HG02623 (cell line): Measurements from ENCODE around the gene GPRIN2.
"Not testable (repeated sequence)": the region's sequence is repeated elsewhere in the genome, so short reads cannot be mapped to it uniquely, and the experiment has no call there.

Source experiments
- ATAC-seq: cut with Tn5 transposase; IDR thresholded peaks from one replicate; pipeline ENCODE4 v1.9.1; 2021; ENCODE audit warnings: moderate library complexity; ENCODE audit not compliant: unreplicated experiment

GPRIN2 gene

GRCh38 chr10:46556515-46557318 lies at the start of gene GPRIN2:
Gene GPRIN2 (minus strand): TSS chr10:46556658. CDS start chr10:46550736, 5,922 bp downstream.
- no peak for ATAC-seq

GRCh38 chr10:46600516-46600915 lies 44.1 kb upstream of the GPRIN2 start:
- peak; percentile 65 for ATAC-seq

- not testable (repeated sequence) for ATAC-seq
Measured at GRCh38 chr10:46597616-46598246, 41.3 kb upstream of the GPRIN2 start.

- not testable (repeated sequence) for ATAC-seq
Measured at GRCh38 chr10:46596570-46596969, 40.1 kb upstream of the GPRIN2 start.

GRCh38 chr10:46594453-46595063 lies 38.1 kb upstream of the GPRIN2 start:
- not testable (repeated sequence) for ATAC-seq

- not testable (repeated sequence) for ATAC-seq
Measured at GRCh38 chr10:46593307-46593706, 36.8 kb upstream of the GPRIN2 start.

GRCh38 chr10:46591053-46591452 lies 34.6 kb upstream of the GPRIN2 start:
- not testable (repeated sequence) for ATAC-seq

- not testable (repeated sequence) for ATAC-seq
Measured at GRCh38 chr10:46589589-46589988, 33.1 kb upstream of the GPRIN2 start.

- ATAC-seq: not testable (repeated sequence)
Measured at GRCh38 chr10:46588221-46588620, 31.8 kb upstream of the GPRIN2 start.

- ATAC-seq: not testable (repeated sequence)
Measured at GRCh38 chr10:46587546-46587945, 31.1 kb upstream of the GPRIN2 start.

GRCh38 chr10:46585246-46585645 lies 28.8 kb upstream of the GPRIN2 start:
- not testable (repeated sequence) for ATAC-seq

GRCh38 chr10:46584196-46584595 lies 27.7 kb upstream of the GPRIN2 start:
- not testable (repeated sequence) for ATAC-seq

GRCh38 chr10:46582568-46582967 lies 26.1 kb upstream of the GPRIN2 start:
- not testable (repeated sequence) for ATAC-seq

- ATAC-seq: not testable (repeated sequence)
Measured at GRCh38 chr10:46581997-46582396, 25.5 kb upstream of the GPRIN2 start.

GRCh38 chr10:46579378-46579777 lies 22.9 kb upstream of the GPRIN2 start:
- not testable (repeated sequence) for ATAC-seq

- not testable (repeated sequence) for ATAC-seq
Measured at GRCh38 chr10:46578474-46579178, 22.2 kb upstream of the GPRIN2 start, which contains the start of gene SYT15. Gene SYT15 (plus strand): TSS chr10:46579128. CDS start chr10:46579169, 41 bp downstream.

- ATAC-seq: not testable (repeated sequence)
Measured at GRCh38 chr10:46577624-46578473, 21.4 kb upstream of the GPRIN2 start.

GRCh38 chr10:46573884-46574283 lies 17.4 kb upstream of the GPRIN2 start:
- ATAC-seq: not testable (repeated sequence)

GRCh38 chr10:46573314-46573713 lies 16.9 kb upstream of the GPRIN2 start:
- ATAC-seq: not testable (repeated sequence)

- ATAC-seq: not testable (repeated sequence)
Measured at GRCh38 chr10:46572765-46573164, 16.3 kb upstream of the GPRIN2 start.
